Sigmoid colon (tissue), 3 donors: ENCODE results near the gene CPN1.

Experiments
- CTCF ChIP-seq, 4 experiments: fragments of 450-650 bp in 3 of 4; fragments of 200-600 bp in 1 of 4; IDR thresholded peaks; one replicate each; pipeline ENCODE4 v1.5.1; 2016 to 2019; ENCODE audit warnings: antibody characterized with exemption in 4 of 4, mild to moderate bottlenecking in 3 of 4, moderate library complexity in 2 of 4
- POLR2A ChIP-seq, 2 donors: fragments of 450-650 bp; IDR thresholded peaks; one replicate each; pipeline ENCODE4 v1.6.1; 2016; ENCODE audit warnings: antibody characterized with exemption in 2 of 2, mild to moderate bottlenecking in 2 of 2, moderate library complexity in 2 of 2

- TF ChIP-seq CTCF (IDR thresholded peaks at IDR 0.05) (no peak), POLR2A (IDR thresholded peaks at IDR 0.05) (no peak)
Measured at GRCh38 chr10:100122780-100123179, 41.1 kb upstream of the CPN1 start.
